NOMO-1 (cell line): ENCODE results near the gene NXNL1.
A peak's percentile ranks its signal among the peaks of the same experiment; 100 is the strongest.
"Not testable (repeated sequence)": the region's sequence is repeated elsewhere in the genome, so short reads cannot be mapped to it uniquely, and the experiment has no call there.

Experiments used
- DNase-seq, 2 experiments: peaks; one replicate each; lab custom pipeline; 2025; ENCODE audit not compliant: unreplicated experiment in 2 of 2; lab: John Stamatoyannopoulos, UW

The NXNL1 gene

GRCh38 chr19:17460372-17461230 lies at the start of gene NXNL1:
Gene NXNL1, minus strand, starts transcription at chr19:17460926. Its CDS starts 57 bp downstream, at chr19:17460869.
- DNase-seq: no peak

- DNase-seq: not testable (repeated sequence)
These were observed 47.8 kb upstream of the NXNL1 start for GRCh38 chr19:17508558-17508933.

- no peak for DNase-seq
These were observed 46.0 kb upstream of the NXNL1 start for GRCh38 chr19:17506745-17507144.

- no peak for DNase-seq
These were observed 44.5 kb upstream of the NXNL1 start for GRCh38 chr19:17505223-17505622.

- DNase-seq: no peak
These were observed 43.7 kb upstream of the NXNL1 start for GRCh38 chr19:17504456-17504855.

- DNase-seq: no peak
These were observed 43.3 kb upstream of the NXNL1 start for GRCh38 chr19:17504030-17504429.

- DNase-seq: no peak
These were observed 42.5 kb upstream of the NXNL1 start for GRCh38 chr19:17503240-17503639.

GRCh38 chr19:17500447-17501198 lies 39.9 kb upstream of the NXNL1 start:
- DNase-seq: no peak

- DNase-seq: peak in 1 of 2 experiments; percentile 68
These were observed 39.1 kb upstream of the NXNL1 start for GRCh38 chr19:17499648-17500446.

- DNase-seq: not testable (repeated sequence)
These were observed 38.3 kb upstream of the NXNL1 start for GRCh38 chr19:17499025-17499424.

- no peak for DNase-seq
These were observed 36.5 kb upstream of the NXNL1 start for GRCh38 chr19:17497149-17497798.

- DNase-seq: peak; percentile 64 to 71
These were observed 35.7 kb upstream of the NXNL1 start for GRCh38 chr19:17496337-17496997.

- DNase-seq: no peak
These were observed 35.0 kb upstream of the NXNL1 start for GRCh38 chr19:17495639-17496296.

GRCh38 chr19:17491287-17491686 lies 30.6 kb upstream of the NXNL1 start:
- no peak for DNase-seq

- DNase-seq: no peak
These were observed 29.7 kb upstream of the NXNL1 start for GRCh38 chr19:17490411-17490810.

- DNase-seq: no peak
These were observed 28.8 kb upstream of the NXNL1 start for GRCh38 chr19:17489392-17490030.

- no peak for DNase-seq
These were observed 28.1 kb upstream of the NXNL1 start for GRCh38 chr19:17488593-17489391.
